KOPT-K1 (cell line): ENCODE data around the gene RAP2C.

Source experiments
- H3K27ac ChIP-seq: fragments of 200-600 bp; sonication (generic); 2 replicates; pipeline ENCODE4 v1.5.1; 2016; ENCODE audit warnings: antibody characterized with exemption, mild to moderate bottlenecking, low read depth, low read length; ENCODE audit not compliant: poor library complexity, severe bottlenecking
- H3K36me3 ChIP-seq: fragments of 200-600 bp; sonication (generic); 2 replicates; pipeline ENCODE4 v1.5.1; 2017; ENCODE audit warnings: antibody characterized with exemption, mild to moderate bottlenecking, low read length, moderate library complexity; ENCODE audit not compliant: insufficient read depth
- H3K9me3 ChIP-seq: fragments of 200-600 bp; sonication (generic); 2 replicates; pipeline ENCODE4 v1.5.1; 2017; ENCODE audit warnings: antibody characterized with exemption, low read length, mild to moderate bottlenecking; ENCODE audit not compliant: insufficient read depth, poor library complexity, severe bottlenecking

Gene RAP2C

DNA sequence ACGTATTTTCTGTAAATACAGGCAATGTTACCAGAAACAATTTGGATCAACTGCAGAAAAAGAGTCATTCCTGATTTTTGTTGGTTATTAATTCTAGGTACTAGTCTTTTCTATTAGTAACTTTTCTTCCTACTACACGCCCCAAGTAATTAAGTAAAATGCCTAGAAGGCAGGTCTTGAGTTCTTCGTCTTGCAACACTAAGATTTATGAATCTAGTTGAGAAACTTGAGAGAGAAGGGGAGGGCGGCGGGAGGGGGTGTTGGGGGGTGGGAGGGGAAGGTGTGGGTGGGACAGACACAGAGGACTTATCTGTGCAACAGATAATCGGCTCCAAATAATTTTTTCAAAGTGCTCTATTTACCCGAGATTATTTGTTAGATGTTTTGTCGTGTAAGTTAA is 3.0 kb downstream of the RAP2C start:
- H3K27ac ChIP-seq = peak overlapping the region; percentile 89
- H3K9me3 ChIP-seq = no peaks in the 10 kb centered on the region
- H3K36me3 ChIP-seq = peaks cover 36% of the 10 kb centered on the region

DNA sequence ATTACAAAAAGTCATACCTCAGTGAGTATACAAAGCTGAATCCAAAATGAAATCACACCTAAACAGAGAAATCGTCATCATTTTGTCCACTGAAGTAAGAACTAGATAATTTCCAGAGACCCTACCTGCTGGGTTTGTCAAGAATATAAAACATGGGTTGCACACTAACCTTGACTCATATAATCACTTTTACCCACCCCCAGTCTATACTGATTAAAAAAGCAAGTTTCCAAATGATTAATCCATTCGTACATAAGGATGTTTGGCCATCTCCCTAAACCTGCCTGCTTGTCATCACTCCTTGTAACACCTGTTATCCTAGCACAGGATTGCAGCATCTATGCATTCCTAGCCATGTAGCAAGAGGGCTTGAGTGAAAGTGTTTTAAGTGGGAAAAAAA is 4.7 kb downstream of the RAP2C start:
- Histone ChIP-seq H3K27ac (no peak overlapping the region), H3K9me3 (no peaks in the 10 kb centered on the region), H3K36me3 (peaks cover 50% of the 10 kb centered on the region)

DNA sequence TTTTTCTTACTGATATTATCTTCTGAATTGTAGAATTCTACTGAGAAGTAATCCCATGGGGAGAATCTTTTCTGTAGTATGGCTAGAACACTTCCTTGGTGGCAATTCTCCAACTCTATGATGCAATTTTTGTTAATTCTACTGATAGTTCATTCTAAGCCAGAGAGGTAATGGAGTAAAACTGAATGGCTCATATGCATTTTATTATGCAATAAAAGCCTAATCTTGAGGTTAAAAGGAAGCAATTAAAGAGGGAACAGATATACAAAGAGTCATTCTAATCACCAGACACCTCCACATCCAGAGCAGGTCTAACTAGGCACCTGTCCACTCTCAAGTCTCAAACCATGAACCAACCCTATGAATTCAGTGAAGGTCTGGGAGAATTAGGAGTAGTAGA is 9.7 kb downstream of the RAP2C start:
- Histone ChIP-seq H3K27ac (no peak overlapping the region), H3K9me3 (no peaks in the 10 kb centered on the region), H3K36me3 (peaks cover 64% of the 10 kb centered on the region)

DNA sequence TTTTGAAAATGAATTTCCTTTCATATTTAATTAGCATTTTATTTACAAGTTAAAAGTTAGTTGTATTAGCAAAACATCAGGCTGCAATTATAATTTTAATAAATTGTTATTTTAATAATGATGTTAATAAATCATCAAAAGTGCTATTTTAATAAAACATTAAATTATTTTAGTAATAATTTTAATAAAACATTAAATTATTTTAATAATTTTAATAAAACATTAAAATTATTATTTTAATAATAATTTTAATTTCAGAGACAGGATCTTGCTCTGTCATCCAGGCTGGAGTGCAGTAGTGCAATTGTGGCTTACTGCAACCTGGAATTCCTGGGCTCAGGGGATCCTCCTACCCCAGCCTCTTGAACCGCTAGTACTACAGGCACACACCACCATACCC is 10.8 kb downstream of the RAP2C start:
- peaks cover 58% of the 10 kb centered on the region for H3K36me3 ChIP-seq
- no peaks in the 10 kb centered on the region for H3K9me3 ChIP-seq
- no peak overlapping the region for H3K27ac ChIP-seq

DNA sequence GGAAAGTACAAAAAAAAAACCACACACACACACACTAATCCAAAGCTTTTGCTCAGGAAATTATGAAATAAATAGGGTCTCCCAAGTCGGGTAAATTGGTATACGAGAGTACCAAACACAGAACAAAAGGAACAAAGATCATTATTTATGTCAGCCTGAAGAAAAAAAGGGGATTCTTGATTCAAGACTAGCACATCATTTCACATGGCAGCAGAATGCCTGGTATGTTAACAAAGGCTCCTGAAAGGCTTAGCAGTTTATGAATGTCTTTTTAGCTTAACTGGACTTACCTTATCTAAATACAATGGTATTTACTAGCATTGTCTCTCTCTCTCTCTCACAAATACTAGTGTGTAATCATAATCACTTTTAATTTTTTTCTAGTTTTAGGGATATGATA is 11.3 kb downstream of the RAP2C start:
- H3K36me3 ChIP-seq = peaks cover 54% of the 10 kb centered on the region
- no peak overlapping the region for H3K27ac ChIP-seq
- H3K9me3 ChIP-seq = no peaks in the 10 kb centered on the region

DNA sequence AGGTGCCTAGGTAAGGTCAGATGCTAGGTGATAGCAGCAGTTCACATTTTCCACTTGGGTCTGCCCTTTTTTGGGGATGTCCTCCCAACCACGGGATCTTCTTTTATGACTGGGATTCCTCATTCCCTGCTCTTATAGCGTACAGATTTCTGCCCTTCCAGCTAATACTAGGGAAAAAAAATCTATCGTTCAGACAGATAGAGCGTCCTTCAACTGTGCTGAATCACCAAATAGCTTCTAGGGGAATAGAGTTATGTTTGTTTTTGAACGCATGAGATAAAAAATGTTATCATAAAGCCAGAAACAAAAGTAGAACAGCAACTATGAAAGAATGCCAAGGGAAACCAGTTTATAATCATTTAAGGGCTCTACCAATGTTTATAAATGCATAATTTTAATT is 13.0 kb downstream of the RAP2C start:
- H3K9me3 ChIP-seq = no peaks in the 10 kb centered on the region
- H3K27ac ChIP-seq = no peak overlapping the region
- peaks cover 38% of the 10 kb centered on the region for H3K36me3 ChIP-seq

DNA sequence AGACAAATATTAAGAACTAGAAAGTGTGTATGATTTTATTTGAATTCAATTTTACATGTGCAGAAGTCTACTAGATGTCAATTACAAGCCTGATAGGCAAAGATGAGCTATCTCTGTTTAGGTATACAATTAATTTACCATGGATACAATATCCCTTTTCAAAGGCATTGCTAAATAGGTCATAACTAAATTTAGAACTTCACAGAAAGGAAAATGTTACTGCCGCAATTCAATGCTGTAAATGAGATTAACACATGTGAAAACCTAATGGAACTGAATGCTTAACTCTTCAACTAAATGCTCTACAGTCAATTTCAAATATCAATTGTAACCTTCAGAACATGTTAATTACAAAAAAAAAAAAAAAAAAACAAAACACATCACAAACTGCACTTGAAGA is 14.6 kb downstream of the RAP2C start:
- Histone ChIP-seq H3K9me3 (no peaks in the 10 kb centered on the region), H3K36me3 (peaks cover 24% of the 10 kb centered on the region), H3K27ac (no peak overlapping the region)

DNA sequence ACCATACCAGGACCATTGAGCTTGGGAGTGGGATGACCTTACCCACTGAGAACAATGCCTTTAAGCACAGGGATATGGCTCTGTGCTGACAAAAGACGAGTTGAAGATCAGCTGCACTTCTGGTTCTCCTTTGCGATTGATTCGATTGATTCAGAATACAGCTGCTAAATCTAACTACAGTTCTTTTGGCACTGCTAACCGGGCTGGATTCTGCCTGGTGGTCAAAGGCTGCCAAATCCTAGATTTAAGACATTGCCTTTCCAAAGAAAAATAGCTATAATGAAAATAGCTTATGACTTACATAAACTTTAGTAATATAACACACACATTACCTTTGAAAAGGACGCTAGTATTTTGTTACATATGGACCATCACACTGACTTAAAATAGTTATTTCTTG is 18.3 kb downstream of the RAP2C start:
- Histone ChIP-seq H3K9me3 (no peaks in the 10 kb centered on the region), H3K36me3 (peaks cover 14% of the 10 kb centered on the region)

DNA sequence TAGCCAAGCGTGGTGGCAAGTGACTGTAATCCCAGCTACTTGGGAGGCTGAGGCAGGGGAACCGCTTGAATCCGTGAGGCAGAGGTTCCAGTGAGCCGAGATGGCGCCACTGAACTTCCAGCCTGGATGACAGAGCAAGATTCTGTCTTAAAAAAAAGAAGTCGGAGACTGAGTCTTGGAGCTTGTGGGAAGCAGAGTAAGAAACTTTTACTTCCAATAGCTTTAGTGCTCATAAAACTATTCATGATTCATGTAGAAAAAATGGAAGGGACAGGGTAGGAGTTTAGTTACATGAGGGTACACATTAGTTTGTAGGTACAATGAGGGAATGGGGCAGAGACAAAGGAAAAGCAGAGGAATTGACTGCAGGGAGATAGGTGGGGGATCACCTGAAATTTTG is 19.3 kb downstream of the RAP2C start:
- H3K36me3 ChIP-seq = peaks cover 10% of the 10 kb centered on the region
- no peaks in the 10 kb centered on the region for H3K9me3 ChIP-seq
- no peak overlapping the region for H3K27ac ChIP-seq

More for the DNA sequence above, 18.3 kb downstream of the RAP2C start:
- H3K27ac ChIP-seq = no peak overlapping the region

DNA sequence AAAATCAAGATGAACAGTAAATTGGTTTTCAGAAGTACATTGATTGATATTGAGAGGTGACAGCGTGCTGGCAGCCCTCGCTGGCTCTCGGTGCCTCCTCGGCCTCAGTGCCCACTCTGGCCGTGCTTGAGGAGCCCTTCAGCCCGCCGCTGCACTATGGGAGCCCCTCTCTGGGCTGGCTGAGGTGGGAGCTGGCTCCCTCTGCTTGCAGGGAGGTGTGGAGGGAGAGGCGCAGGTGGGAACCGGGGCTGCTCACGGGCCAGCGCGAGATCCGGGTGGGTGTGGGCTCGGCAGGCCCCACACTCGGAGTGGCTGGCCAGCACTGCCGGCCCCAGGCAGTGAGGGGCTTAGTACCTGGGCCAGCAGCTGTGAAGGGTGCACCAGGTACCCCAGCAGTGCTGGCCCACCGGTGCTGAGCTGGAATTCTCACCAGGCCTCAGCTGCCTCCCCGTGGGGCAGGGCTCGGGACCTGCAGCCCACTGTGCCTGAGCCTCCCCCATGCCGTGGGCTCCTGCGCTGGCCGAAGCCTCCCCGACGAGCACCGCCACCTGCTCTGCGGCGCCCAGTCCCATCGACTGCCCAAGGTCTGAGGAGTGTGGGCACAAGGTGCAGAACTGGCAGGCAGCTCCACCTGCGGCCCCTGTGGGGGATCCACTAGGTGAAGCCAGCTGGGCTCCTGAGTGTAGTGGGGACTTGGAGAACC is 25.2 kb downstream of the RAP2C start:
- H3K27ac ChIP-seq = no peak overlapping the region
- H3K36me3 ChIP-seq = no peaks in the 10 kb centered on the region
- no peaks in the 10 kb centered on the region for H3K9me3 ChIP-seq

DNA sequence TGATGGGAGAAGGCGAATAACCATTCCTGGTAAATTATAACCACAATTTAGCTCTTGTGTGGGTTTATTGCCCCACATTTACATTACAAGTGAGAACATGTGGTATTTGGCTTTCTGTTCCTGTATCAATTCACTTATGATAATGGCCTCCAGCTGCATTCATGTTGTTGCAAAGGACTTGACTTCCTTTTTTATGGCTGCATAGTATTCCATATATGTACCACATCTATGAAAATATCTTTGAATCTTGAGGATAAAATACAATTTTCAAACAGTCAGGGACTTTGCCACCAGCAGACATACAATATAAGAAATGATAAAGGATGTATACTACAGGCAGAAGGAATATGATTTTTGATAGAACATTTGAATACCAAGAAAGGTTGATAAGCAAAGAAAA is 27.3 kb downstream of the RAP2C start:
- Histone ChIP-seq H3K27ac (no peak overlapping the region), H3K36me3 (no peaks in the 10 kb centered on the region), H3K9me3 (no peaks in the 10 kb centered on the region)

DNA sequence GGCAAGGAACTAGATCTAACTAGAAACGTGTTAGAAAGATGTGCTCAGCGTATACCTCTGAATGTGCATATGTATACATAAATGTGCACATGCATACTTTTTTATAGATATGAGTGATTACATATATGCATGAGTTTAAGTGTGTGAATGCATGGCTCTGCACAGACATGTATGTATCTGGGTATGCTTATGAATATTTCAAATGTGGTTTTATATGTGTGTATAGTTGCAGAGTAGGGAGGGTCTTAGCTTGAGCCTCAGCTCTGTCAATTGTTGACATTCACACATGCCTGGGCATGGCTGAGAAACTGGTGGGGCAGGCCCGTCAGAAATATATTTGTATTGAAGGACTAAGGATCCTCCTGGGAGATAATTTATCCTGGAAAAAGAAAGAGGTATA is 31.1 kb downstream of the RAP2C start:
- Histone ChIP-seq H3K36me3 (no peaks in the 10 kb centered on the region), H3K27ac (no peak overlapping the region), H3K9me3 (no peaks in the 10 kb centered on the region)

DNA sequence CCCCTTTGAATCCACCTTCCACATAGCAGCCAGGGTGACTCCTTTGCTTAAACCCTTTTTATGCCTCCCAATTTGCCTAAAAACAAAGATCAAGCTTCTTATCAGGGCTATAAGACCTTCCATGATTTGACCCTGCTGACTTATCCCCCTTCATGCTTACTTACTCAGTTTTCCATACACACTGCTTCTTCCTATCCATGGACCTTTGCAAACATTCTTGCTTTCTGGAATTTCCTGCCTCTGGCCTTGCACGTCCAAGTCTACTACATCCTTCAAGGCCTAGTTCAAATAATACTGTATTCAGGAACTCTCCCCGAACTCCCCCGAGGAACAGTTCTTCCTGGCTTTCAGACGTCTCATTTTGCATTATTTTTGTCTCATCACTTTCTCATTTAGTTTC is 31.8 kb downstream of the RAP2C start:
- H3K9me3 ChIP-seq = no peaks in the 10 kb centered on the region
- H3K27ac ChIP-seq = no peak overlapping the region
- H3K36me3 ChIP-seq = no peaks in the 10 kb centered on the region

DNA sequence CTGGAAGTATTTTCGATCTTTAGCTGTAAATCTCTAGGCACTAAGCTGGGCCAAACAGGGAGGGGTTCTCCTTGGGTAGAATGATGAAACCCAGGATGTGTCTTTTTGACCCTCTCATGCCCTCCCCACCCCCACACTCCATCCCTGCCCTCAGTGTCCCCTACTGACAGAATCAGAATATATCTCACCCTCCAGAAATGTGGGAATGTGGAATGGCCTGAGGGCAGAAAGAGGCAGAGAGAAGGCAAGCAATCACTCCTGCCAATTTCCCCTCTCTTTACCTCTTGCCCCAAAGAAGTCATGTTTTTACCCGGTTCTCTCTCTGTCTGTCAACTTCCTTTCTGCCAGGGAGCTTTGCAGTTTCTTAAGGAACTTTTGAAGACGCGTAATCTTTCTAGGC is 34.4 kb downstream of the RAP2C start:
- H3K27ac ChIP-seq = no peak overlapping the region
- no peaks in the 10 kb centered on the region for H3K9me3 ChIP-seq
- no peaks in the 10 kb centered on the region for H3K36me3 ChIP-seq

DNA sequence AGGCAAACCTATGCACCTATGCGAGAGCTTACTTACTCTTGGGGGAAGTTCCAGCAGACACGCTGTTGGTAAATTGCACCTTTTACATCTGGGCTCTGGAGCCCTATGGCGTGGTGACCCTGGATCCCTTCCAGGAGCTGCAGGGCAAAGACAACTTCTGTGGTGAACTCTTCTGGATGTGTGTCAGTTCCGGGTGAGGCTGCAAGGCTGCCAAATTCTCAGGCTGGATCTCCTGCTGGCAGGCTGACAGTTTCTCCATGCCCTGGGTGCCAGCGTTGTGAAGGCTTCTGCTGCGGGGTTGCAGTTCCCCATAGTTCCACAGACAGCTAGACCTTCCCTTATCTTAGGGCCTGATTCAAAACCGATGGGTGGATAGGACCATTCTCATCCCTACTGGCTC is 37.9 kb downstream of the RAP2C start:
- Histone ChIP-seq H3K9me3 (no peaks in the 10 kb centered on the region), H3K27ac (no peak overlapping the region), H3K36me3 (no peaks in the 10 kb centered on the region)

DNA sequence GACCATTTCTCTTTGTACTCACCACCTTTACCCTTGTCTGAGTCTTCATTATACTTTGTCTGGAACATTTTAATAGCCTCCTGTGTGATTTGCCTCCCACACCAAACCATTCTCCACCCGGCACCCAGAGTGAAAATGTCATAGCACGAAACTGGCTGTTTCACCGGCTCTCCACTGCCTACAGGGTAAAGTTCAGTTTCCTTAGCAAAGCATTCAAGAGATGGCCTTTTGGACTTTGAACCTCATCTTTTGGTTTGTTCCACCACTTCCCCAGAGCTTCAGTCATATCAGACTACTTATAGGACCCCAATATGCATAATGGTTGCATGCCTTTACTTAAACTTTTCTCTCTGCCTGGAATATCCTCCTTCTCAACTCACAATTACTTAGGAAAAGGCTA is 38.3 kb downstream of the RAP2C start:
- Histone ChIP-seq H3K27ac (no peak overlapping the region), H3K9me3 (no peaks in the 10 kb centered on the region), H3K36me3 (no peaks in the 10 kb centered on the region)
